Tibial nerve (tissue), 4 donors: Measurements from ENCODE around the gene TPSB2. TPM values are rescaled to one million over a fixed set of nuclear protein-coding genes. Genes with fewer than 3 reads are reported as not detected.
A peak's percentile ranks its signal among the peaks of the same experiment; 100 is the strongest.
"Not testable (repeated sequence)": the region's sequence is repeated elsewhere in the genome, so short reads cannot be mapped to it uniquely, and the experiment has no call there.

Experiments used
- DNase-seq, 2 donors: peaks; one replicate each; pipeline ENCODE4 v3.0.0-alpha.2; 2019; ENCODE audit warnings: low spot score in 2 of 2
- H3K27ac ChIP-seq, 4 donors: fragments of 200-600 bp; sonication (generic) in 3 of 4; one replicate each; pipeline ENCODE4 v1.5.1; 2017 to 2019; ENCODE audit warnings: mild to moderate bottlenecking in 1 of 4
- H3K27me3 ChIP-seq, 2 donors: fragments of 200-600 bp; sonication (generic) in 1 of 2; one replicate each; pipeline versions ENCODE4 v1.5.1 to v1.6.0; 2017 to 2019
- H3K36me3 ChIP-seq, 3 donors: fragments of 200-600 bp; sonication (generic); one replicate each; pipeline ENCODE4 v1.5.1; 2018 to 2019
- H3K4me1 ChIP-seq, 4 donors: fragments of 200-600 bp; sonication (generic) in 3 of 4; one replicate each; pipeline ENCODE4 v1.5.1; 2017 to 2019
- H3K4me3 ChIP-seq, 4 donors: fragments of 200-600 bp; sonication (generic) in 3 of 4; one replicate each; pipeline ENCODE4 v1.5.1; 2017 to 2019; ENCODE audit warnings: mild to moderate bottlenecking in 1 of 4, moderate library complexity in 1 of 4
- H3K9me3 ChIP-seq, 4 donors: fragments of 200-600 bp; sonication (generic) in 3 of 4; one replicate each; pipeline ENCODE4 v1.5.1; 2017 to 2019
- CTCF ChIP-seq, 5 experiments: fragments of 200-600 bp in 3 of 5; fragments of 450-650 bp in 2 of 5; sonication (generic) in 3 of 5; IDR thresholded peaks; one replicate each; pipeline ENCODE4 v1.5.1; 2016 to 2019; ENCODE audit warnings: antibody characterized with exemption in 5 of 5, mild to moderate bottlenecking in 3 of 5, moderate library complexity in 2 of 5
- EP300 ChIP-seq, 2 donors: sonication (generic); formaldehyde crosslinking; IDR thresholded peaks; one replicate each; pipeline ENCODE4 v1.6.1; 2017; ENCODE audit warnings: antibody characterized with exemption in 2 of 2, mild to moderate bottlenecking in 1 of 2
- POLR2A ChIP-seq, 2 donors: fragments of 450-650 bp; IDR thresholded peaks; one replicate each; pipeline ENCODE4 v1.6.1; 2017; ENCODE audit warnings: antibody characterized with exemption in 2 of 2, mild to moderate bottlenecking in 2 of 2, moderate library complexity in 2 of 2
- WGBS, 2 donors: methylation state at CpG; one replicate each; pipeline ENCODE4 v1.1.5; 2018; 5-methylcytosine and 5-hydroxymethylcytosine counted together
- total RNA-seq, 4 donors: library from RNA; depleted of rRNA; stranded (reverse); fragments of >200 nt; gene quantifications; one replicate each; pipeline ENCODE4 v1.1.0, GENCODE V29; 2016

TPSB2 gene
- total RNA-seq, 4 donors from 2014 or later: 14.7 to 59.0 (median 29.1) TPM

- TF ChIP-seq POLR2A (IDR thresholded peaks at IDR 0.05): no peak
- TF ChIP-seq EP300 (IDR thresholded peaks at IDR 0.05): no peak
- no peak for TF ChIP-seq CTCF (IDR thresholded peaks at IDR 0.05)
- Histone ChIP-seq H3K36me3 (no peaks in the 10 kb centered on the region), H3K27me3 (peaks cover 0 to 79% of the 10 kb centered on the region in 2 donors), H3K9me3 (peaks cover 0 to 6% (median 0%) of the 10 kb centered on the region in 4 donors), H3K4me1 (peaks cover 0 to 8% (median 0%) of the 10 kb centered on the region in 4 donors), H3K27ac (no peak overlapping the region), H3K4me3 (no peak overlapping the region)
- DNase-seq: no peak
- WGBS, 2 donors: 46% methylated on average over 5 to 8 of the region's 14 CpGs
These were observed 46.5 kb upstream of the TPSB2 start for GRCh38 chr16:1276580-1276878.

GRCh38 chr16:1275791-1276579 is 46.0 kb upstream of the TPSB2 start:
- Histone ChIP-seq H3K9me3 (peaks cover 0 to 6% (median 0%) of the 10 kb centered on the region in 4 donors), H3K36me3 (no peaks in the 10 kb centered on the region), H3K27ac (no peak overlapping the region), H3K27me3 (peaks cover 0 to 82% of the 10 kb centered on the region in 2 donors), H3K4me1 (peaks cover 0 to 9% (median 0%) of the 10 kb centered on the region in 4 donors), H3K4me3 (no peak overlapping the region)
- WGBS, 2 donors: 54 to 62% methylated on average over 22 to 27 of the region's 30 CpGs
- no peak for TF ChIP-seq EP300 (IDR thresholded peaks at IDR 0.05)
- TF ChIP-seq CTCF (IDR thresholded peaks at IDR 0.05): no peak
- TF ChIP-seq POLR2A (IDR thresholded peaks at IDR 0.05): no peak
- no peak for DNase-seq

GRCh38 chr16:1274767-1275166 is 44.8 kb upstream of the TPSB2 start:
- Histone ChIP-seq H3K36me3 (no peaks in the 10 kb centered on the region), H3K27ac (no peak overlapping the region), H3K4me3 (no peak overlapping the region), H3K27me3 (peaks cover 0 to 82% of the 10 kb centered on the region in 2 donors), H3K4me1 (peaks cover 0 to 9% (median 0%) of the 10 kb centered on the region in 4 donors), H3K9me3 (peaks cover 0 to 6% (median 0%) of the 10 kb centered on the region in 4 donors)
- 89 to 90% methylated on average over 7 of the region's 7 CpGs for WGBS, 2 donors
- TF ChIP-seq CTCF (IDR thresholded peaks at IDR 0.05): no peak
- no peak for TF ChIP-seq POLR2A (IDR thresholded peaks at IDR 0.05)
- no peak for TF ChIP-seq EP300 (IDR thresholded peaks at IDR 0.05)
- no peak for DNase-seq

- Histone ChIP-seq H3K4me1 (peaks cover 0 to 9% (median 0%) of the 10 kb centered on the region in 4 donors), H3K9me3 (peaks cover 0 to 6% (median 0%) of the 10 kb centered on the region in 4 donors), H3K36me3 (no peaks in the 10 kb centered on the region), H3K27ac (no peak overlapping the region), H3K27me3 (peaks cover 0 to 77% of the 10 kb centered on the region in 2 donors), H3K4me3 (no peak overlapping the region)
- WGBS, 2 donors: 90% methylated on average over 14 to 15 of the region's 15 CpGs
- TF ChIP-seq POLR2A (IDR thresholded peaks at IDR 0.05): no peak
- no peak for TF ChIP-seq EP300 (IDR thresholded peaks at IDR 0.05)
- TF ChIP-seq CTCF (IDR thresholded peaks at IDR 0.05): no peak
- DNase-seq: no peak
These were observed 43.8 kb upstream of the TPSB2 start for GRCh38 chr16:1273816-1274215.

- no peak overlapping the region for H3K4me3 ChIP-seq
- no peak overlapping the region for H3K27ac ChIP-seq
- DNase-seq: no peak
- peaks cover 0 to 9% (median 0%) of the 10 kb centered on the region in 4 donors for H3K4me1 ChIP-seq
- H3K36me3 ChIP-seq: no peaks in the 10 kb centered on the region
- peaks cover 0 to 65% of the 10 kb centered on the region in 2 donors for H3K27me3 ChIP-seq
- peaks cover 0 to 6% (median 0%) of the 10 kb centered on the region in 4 donors for H3K9me3 ChIP-seq
- WGBS, 2 donors: 68 to 76% methylated on average over 9 of the region's 9 CpGs
- no peak for TF ChIP-seq CTCF (IDR thresholded peaks at IDR 0.05)
- TF ChIP-seq EP300 (IDR thresholded peaks at IDR 0.05): no peak
These were observed 42.6 kb upstream of the TPSB2 start for GRCh38 chr16:1272453-1273198.

- H3K4me3 ChIP-seq, H3K27ac ChIP-seq, H3K36me3 ChIP-seq, H3K4me1 ChIP-seq, H3K9me3 ChIP-seq: not testable (repeated sequence)
- peak in 1 of 2 donors; percentile 12 for DNase-seq
- H3K27me3 ChIP-seq: peaks cover 0 to 58% of the 10 kb centered on the region in 2 donors
- WGBS, 2 donors: 13 to 23% methylated on average over 12 to 19 of the region's 19 CpGs
These were observed 41.9 kb upstream of the TPSB2 start for GRCh38 chr16:1271724-1272413.
